ENCODE data around the gene CYP2D6.
A peak's percentile ranks its signal among the peaks of the same experiment; 100 is the strongest.
"Not testable (repeated sequence)": the region's sequence is repeated elsewhere in the genome, so short reads cannot be mapped to it uniquely, and the experiment has no call there.

The CYP2D6 gene

DNA sequence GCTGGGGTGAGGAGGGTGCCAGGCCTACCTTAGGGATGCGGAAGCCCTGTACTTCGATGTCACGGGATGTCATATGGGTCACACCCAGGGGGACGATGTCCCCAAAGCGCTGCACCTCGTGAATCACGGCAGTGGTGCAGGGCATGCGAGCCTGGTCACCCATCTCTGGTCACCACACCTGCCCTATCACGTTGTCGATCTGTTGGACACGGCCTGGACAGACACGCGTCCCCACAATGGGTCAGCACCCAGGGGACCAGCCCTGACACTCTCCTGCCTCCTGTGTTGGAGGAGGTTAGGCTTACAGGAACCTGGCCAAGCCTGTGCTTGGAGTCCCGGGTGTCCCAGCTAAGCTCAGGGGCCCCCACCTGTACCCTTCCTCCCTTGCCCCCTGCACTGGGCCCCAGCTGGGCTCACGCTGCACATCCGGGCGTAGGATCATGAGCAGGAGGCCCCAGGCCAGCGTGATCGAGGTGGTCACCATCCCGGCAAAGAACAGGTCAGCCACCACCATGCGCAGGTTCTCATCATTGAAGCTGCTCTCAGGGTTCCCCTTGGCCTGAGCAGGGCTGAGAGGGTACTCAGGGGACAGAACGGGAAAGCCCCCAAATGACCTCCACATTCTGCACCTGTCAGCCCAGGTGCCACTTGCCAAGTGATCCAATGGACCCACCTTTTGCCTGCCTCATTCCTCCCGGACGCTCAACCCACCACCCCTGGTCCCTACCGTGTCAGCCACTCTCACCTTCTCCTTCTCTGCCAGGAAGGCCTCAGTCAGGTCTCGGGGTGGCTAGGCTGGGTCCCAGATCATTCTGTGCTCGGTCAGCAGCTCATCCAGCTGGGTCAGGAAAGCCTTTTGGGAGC is 20.3 kb upstream of the CYP2D6 start:
- DNase-seq (ENCODE audit: insufficient read length, low spot score) (no peak), FAIRE-seq (no peak)
- TF ChIP-seq POLR2A (IDR thresholded peaks at IDR 0.05; ENCODE audit: low read depth, low read length) (no peak), TAF1 (IDR thresholded peaks at IDR 0.05; ENCODE audit: low read depth, low read length) (no peak), PAX5 (IDR thresholded peaks at IDR 0.05; ENCODE audit: insufficient read depth, low read length, severe bottlenecking) (no peak)

DNA sequence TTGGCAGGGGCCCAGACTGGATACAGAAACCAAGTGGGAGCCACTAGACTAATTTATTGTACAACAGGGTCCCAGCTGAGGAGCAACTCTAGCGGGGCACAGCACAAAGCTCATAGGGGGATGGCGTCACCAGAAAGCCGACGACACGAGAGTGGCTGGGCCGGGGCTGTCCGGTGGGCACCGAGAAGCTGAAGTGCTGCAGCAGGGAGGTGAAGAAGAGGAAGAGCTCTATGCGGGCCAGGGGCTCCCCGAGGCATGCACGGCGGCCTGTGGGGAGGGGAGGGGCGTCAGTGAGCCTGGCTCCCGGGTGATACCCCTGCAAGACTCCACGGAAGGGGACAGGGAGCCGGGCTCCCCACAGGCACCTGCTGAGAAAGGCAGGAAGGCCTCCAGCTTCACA is 19.2 kb upstream of the CYP2D6 start:
- not testable (repeated sequence) for DNase-seq (ENCODE audit: insufficient read length, low spot score); FAIRE-seq

DNA sequence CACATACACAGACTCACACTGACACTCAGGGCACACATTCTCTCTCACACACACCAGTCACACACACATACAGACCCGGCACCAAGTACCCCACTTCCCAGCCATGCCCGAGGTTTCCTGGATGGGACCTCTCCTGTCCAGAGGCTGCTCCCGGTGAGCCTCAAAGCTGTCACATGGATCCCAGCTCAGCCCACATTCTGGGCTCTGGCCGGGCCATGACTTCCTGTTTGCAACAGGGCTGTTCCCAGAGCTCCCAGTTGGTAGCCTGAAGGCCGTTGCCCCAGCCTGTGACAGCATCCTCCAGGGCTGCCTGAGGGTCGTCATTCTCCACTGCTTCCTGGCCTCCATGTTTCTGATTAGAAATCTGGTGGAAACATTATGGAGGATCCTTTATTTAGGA is 14.6 kb upstream of the CYP2D6 start:
- no peak for DNase-seq (ENCODE audit: insufficient read length, low spot score)
- no peak for FAIRE-seq
- TF ChIP-seq SPI1 (IDR thresholded peaks at IDR 0.05; ENCODE audit: low read depth, low read length) (no peak), POLR2AphosphoS5 (IDR thresholded peaks at IDR 0.05; ENCODE audit: low read depth, low read length) (no peak), PAX5 (IDR thresholded peaks at IDR 0.05; ENCODE audit: insufficient read depth, low read length, severe bottlenecking) (no peak), POU2F2 (IDR thresholded peaks at IDR 0.05; ENCODE audit: low read depth, low read length) (no peak), POLR2A (IDR thresholded peaks at IDR 0.05; ENCODE audit: low read depth, low read length) (no peak), TAF1 (IDR thresholded peaks at IDR 0.05; ENCODE audit: low read depth, low read length) (no peak)

DNA sequence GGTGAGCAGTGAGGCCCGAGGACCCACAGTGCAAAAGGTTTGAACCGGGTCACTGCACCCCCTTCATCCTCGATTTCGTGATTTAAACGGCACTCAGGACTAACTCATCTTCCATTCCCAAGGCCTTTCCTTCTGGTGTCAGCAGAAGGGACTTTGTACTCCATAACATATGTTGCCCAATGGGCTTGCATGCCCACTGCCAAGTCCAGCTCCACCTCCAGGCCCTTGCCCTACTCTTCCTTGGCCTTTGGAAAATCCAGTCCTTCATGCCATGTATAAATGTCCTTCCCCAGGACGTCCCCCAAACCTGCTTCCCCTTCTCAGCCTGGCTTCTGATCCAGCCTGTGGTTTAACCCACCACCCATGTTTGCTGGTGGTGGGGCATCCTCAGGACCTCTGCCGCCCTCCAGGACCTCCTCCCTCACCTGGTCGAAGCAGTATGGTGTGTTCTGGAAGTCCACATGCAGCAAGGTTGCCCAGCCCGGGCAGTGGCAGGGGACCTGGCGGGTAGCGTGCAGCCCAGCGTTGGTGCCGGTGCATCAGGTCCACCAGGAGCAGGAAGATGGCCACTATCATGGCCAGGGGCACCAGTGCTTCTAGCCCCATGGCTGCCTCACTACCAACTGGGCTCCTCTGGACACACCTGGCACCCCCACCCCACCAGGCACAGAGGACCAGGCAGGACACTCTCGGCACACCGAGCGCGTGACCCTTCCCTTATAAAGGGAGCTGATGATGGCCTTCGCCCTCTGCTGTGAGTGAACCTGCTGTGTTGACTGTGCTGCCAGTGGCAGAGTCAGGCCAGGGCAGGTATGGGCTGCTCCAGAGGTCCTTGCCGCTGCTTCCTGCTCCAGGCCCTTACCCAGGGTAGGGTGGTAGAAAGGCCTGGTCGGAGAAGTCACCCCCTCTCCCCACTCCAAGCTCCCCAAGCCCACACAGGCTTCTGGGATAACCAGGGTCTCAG is 13.5 kb upstream of the CYP2D6 start:
- not testable (repeated sequence) for DNase-seq (ENCODE audit: insufficient read length, low spot score); FAIRE-seq

DNA sequence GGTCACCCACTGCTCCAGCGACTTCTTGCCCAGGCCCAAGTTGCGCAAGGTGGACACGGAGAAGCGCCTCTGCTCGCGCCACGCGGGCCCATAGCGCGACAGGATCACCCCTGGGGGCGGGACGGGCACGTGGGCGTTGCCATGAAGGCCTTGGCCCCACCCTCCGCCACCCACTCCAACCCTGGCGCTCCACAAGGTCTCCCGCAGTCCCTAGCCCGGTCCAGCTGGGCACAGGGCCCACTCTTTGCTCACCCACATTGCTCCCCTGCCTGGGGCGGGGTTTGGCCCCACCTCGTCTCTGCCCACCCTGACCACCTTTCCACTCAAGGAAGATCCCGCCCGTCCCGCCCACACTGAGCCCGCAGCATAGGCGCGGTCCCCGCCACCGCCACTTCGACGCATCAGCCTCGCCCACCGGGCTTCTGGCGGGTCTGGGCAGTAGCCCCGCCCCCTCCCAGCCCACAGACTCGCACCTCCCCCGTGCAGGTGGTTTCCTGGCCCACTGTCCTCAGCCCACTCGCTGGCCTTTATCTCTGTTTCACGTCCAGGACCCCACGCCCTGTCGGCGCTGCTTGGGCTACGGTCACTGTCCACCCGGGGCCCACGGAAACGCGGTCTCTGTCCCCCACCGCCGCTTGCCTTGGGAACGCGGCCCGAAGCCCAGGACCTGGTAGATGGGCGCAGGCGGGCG is 12.3 kb upstream of the CYP2D6 start:
- no peak for FAIRE-seq
- no peak for DNase-seq (ENCODE audit: insufficient read length, low spot score)
- no peak for TF ChIP-seq POLR2AphosphoS5 (IDR thresholded peaks at IDR 0.05; ENCODE audit: low read depth, low read length)

DNA sequence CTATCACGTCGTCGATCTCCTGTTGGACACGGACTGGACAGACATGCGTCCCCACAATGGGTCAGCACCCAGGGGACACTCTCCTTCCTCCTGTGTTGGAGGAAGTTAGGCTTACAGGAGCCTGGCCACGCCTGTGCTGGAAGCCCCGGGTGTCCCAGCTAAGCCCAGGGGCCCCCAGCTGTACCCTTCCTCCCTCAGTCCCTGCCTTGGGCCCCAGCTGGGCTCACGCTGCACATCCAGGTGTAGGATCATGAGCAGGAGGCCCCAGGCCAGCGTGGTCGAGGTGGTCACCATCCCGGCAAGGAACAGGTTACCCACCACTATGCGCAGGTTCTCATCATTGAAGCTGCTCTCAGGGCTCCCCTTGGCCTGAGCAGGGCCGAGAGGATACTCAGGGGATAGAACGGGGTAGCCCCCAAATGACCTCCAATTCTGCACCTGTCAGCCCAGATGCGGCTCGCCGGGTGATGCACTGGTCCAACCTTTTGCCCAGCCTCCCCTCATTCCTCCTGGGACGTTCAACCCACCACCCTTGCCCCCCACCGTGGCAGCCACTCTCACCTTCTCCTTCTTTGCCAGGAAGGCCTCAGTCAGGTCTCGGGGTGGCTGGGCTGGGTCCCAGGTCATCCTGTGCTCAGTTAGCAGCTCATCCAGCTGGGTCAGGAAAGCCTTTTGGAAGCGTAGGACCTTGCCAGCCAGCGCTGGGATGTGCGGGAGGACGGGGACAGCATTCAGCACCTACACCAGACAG is 10.9 kb upstream of the CYP2D6 start:
- DNase-seq (ENCODE audit: insufficient read length, low spot score) = not testable (repeated sequence)
- FAIRE-seq = peak; percentile 62

DNA sequence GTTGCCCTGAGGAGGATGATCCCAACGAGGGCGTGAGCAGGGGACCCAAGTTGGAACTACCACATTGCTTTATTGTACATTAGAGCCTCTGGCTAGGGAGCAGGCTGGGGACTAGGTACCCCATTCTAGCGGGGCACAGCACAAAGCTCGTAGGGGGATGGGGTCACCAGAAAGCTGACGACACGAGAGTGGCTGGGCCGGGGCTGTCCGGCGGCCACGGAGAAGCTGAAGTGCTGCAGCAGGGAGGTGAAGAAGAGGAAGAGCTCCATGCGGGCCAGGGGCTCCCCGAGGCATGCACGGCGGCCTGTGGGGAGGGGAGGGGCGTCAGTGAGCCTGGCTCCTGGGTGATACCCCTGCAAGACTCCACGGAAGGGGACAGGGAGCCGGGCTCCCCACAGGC is 9.5 kb upstream of the CYP2D6 start:
- not testable (repeated sequence) for FAIRE-seq; DNase-seq (ENCODE audit: insufficient read length, low spot score)

DNA sequence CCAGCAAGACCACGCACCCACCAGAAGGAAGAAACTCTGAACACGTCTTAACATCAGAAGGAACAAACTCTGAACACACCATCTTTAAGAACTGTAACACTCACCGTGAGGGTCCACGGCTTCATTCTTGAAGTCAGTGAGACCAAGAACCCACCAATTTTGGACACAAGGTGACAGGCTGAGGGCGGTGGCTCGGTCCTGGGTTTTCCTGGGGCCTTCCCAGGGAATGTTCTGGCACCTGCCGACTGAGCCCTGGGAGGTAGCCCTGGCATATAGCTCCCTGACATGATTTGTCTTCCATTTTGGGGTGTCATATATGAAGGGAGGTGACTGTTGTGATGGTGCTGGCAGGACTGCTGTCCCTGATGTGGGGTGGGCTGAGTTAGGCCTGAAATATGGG is 8.9 kb upstream of the CYP2D6 start:
- FAIRE-seq; DNase-seq (ENCODE audit: insufficient read length, low spot score): not testable (repeated sequence)

DNA sequence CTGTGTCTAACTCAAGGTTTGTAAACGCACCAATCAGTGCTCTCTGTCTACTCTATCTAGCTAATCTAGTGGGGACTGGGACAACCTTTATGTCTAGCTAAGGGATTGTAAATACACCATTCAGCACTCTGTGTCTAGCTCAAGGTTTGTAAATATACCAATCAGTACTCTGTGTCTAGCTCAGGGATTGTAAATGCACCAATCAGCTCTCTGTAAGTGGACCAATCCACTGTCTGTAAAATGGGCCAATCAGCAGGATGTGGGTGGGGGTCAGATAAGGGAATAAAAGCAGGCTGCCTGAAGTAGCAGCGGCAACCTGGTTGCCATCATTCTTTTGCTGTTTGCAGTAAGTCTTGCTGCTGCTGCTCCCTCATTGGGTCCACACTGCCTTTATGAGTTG is 8.4 kb upstream of the CYP2D6 start:
- FAIRE-seq (no peak), DNase-seq (ENCODE audit: insufficient read length, low spot score) (no peak)
- TF ChIP-seq TAF1 (IDR thresholded peaks at IDR 0.05; ENCODE audit: low read depth, low read length) (no peak), PAX5 (IDR thresholded peaks at IDR 0.05; ENCODE audit: insufficient read depth, low read length, severe bottlenecking) (no peak), POU2F2 (IDR thresholded peaks at IDR 0.05; ENCODE audit: low read depth, low read length) (no peak), POLR2A (IDR thresholded peaks at IDR 0.05; ENCODE audit: low read depth, low read length) (no peak), POLR2AphosphoS5 (IDR thresholded peaks at IDR 0.05; ENCODE audit: low read depth, low read length) (no peak), SPI1 (IDR thresholded peaks at IDR 0.05; ENCODE audit: low read depth, low read length) (no peak)

DNA sequence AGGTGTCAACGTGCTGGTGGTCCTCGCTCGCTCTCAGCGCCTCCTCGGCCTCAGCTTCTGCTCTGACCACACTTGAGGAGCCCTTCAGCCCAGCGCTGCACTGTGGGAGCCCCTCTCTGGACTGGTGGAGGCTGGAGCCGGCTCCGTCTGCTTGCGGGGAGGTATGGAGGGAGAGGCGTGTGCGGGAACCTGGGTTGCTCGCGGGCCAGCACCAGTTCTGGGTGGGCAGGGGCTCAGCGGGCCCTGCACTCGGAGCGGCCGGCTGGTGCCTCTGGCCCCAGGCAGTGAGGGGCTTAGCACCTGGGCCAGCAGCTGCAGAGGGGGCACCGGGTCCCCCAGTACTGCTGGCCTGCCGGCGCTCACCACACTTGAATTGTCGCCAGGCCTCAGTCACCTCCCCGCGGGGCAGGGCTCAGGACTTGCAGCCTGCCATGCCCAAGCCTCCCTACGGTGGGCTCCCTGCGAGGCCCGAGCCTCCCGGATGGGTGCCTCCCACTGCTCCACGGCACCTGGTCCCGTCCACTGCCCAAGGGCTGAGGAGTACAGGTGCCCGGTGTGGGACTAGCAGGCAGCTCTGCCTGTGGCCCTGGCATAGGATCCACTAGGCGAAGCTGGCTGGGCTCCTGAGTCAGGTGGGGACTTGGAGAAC is 7.6 kb upstream of the CYP2D6 start:
- DNase-seq (ENCODE audit: insufficient read length, low spot score) = no peak

DNA sequence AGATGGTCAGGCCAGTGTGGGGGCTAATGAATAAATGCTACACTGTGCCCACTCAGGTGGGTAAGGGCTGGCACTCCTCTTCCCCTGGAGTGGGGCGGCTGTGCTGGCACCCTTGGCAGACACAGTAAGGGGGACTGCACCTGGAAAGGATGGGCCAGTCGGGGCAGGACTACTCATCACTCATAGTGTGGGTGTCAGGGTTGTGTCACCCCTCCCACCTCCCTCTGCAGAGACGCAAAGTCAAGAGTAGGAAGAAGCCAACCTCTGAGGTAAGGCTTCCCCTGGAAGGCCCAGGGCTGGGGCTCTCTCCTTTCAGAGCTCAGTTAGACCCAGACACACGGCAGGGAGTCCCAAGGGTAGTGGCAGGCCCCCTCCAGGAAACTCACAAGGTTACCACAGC is 5.1 kb upstream of the CYP2D6 start:
- DNase-seq (ENCODE audit: insufficient read length, low spot score) = not testable (repeated sequence)
- peak; percentile 98 for FAIRE-seq

More for the DNA sequence above, 7.6 kb upstream of the CYP2D6 start:
- TF ChIP-seq POLR2A (IDR thresholded peaks at IDR 0.05; ENCODE audit: low read depth, low read length) = no peak
- TF ChIP-seq POLR2AphosphoS5 (IDR thresholded peaks at IDR 0.05; ENCODE audit: low read depth, low read length) = no peak
- no peak for TF ChIP-seq POU2F2 (IDR thresholded peaks at IDR 0.05; ENCODE audit: low read depth, low read length)
- FAIRE-seq = no peak

Measured in GM12891 (cell line).